ENCODE results near the gene ZNF420. TPM values are rescaled to one million over a fixed set of nuclear protein-coding genes. Genes with fewer than 3 reads are reported as not detected.

The ZNF420 gene
- total and polyA plus RNA-seq, 2 of the 8 experiments (the other 6 are each of a cell fraction or from before 2014, with no cell fraction given) = 1.7 to 8.8 TPM

DNA sequence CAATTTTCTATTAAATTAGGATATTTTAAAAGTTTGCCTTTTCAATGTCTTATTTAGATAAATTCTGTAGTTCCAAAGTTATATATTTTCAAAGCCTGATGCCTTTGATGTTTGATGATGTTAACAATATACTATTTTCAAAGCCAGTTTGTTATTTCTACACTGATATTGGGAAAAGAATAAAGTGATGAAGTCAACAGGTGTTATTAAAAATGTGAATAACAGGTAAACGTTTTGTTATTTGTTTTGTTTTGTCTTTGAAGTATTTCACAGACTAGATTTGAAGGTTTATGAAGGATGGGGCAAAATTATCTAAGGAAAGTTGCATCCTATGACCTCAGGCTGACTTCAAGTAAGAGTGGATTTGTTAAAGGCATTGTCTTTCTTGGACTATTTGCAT is 33.1 kb upstream of the ZNF420 start:
- Histone ChIP-seq H3K18ac (ENCODE audit: extremely low read depth, low read length) (no peak overlapping the region), H4K91ac (replicated peaks; ENCODE audit: insufficient read length, low read length) (no peak overlapping the region), H2BK15ac (ENCODE audit: low read length) (no peak overlapping the region), H4K5ac (ENCODE audit: insufficient read length, low read depth, low read length) (no peak overlapping the region), H3K4me3 (ENCODE audit: extremely low read depth in 1 of 4, insufficient read depth in 2 of 4, low read depth in 3 of 4, low read length in 4 of 4) (no peak overlapping the region), H2BK20ac (ENCODE audit: low read length) (no peak overlapping the region), H3K23ac (ENCODE audit: insufficient read length) (no peak overlapping the region), H3K4me1 (replicated peaks in 1 of 4; ENCODE audit: control insufficient read depth in 3 of 4, insufficient read depth in 4 of 4, low read length in 3 of 4) (no peaks in the 10 kb centered on the region), H2AFZ (ENCODE audit: low read length) (no peak overlapping the region), H2BK120ac (replicated peaks; ENCODE audit: low read depth, low read length) (no peak overlapping the region), H3K4ac (replicated peaks; ENCODE audit: insufficient read length, low read depth, low read length) (no peak overlapping the region), H2BK12ac (ENCODE audit: low read depth, low read length) (no peak overlapping the region), H3K79me2 (ENCODE audit: control insufficient read depth in 1 of 2, insufficient read depth in 2 of 2, low read length in 2 of 2) (no peaks in the 10 kb centered on the region), H3K9me3 (ENCODE audit: insufficient read depth in 2 of 2, low read depth in 1 of 2, low read length in 1 of 2) (peaks cover 31 to 38% of the 10 kb centered on the region in 2 experiments), H3K36me3 (ENCODE audit: control insufficient read depth in 2 of 4, insufficient read depth in 4 of 4, low read length in 3 of 4) (no peaks in the 10 kb centered on the region), H3K14ac (ENCODE audit: insufficient read length) (no peak overlapping the region), H3K79me1 (ENCODE audit: low read depth, low read length) (no peaks in the 10 kb centered on the region), H3K27me3 (replicated peaks in 1 of 4; ENCODE audit: control insufficient read depth in 3 of 4, extremely low read depth in 1 of 4, insufficient read depth in 3 of 4, low read length in 3 of 4) (no peaks in the 10 kb centered on the region), H3K27ac (ENCODE audit: low read depth, low read length) (no peak overlapping the region), H3K23me2 (ENCODE audit: low read depth, low read length) (no peaks in the 10 kb centered on the region), H3K9ac (replicated peaks in 1 of 4; ENCODE audit: extremely low read depth in 1 of 4, low read depth in 3 of 4, low read length in 3 of 4) (no peak overlapping the region), H4K8ac (ENCODE audit: extremely low read depth, insufficient read depth, low read length) (no peak overlapping the region), H2BK5ac (ENCODE audit: low read depth, low read length) (no peak overlapping the region), H3K4me2 (ENCODE audit: insufficient read depth in 1 of 2, low read depth in 2 of 2, low read length in 2 of 2) (no peak overlapping the region), H3K56ac (replicated peaks; ENCODE audit: insufficient read length, low read depth, low read length) (no peak overlapping the region), H2AK5ac (ENCODE audit: low read depth, low read length) (no peak overlapping the region), H4K20me1 (replicated peaks in 1 of 2; ENCODE audit: control insufficient read depth in 1 of 2, insufficient read depth in 2 of 2, low read length in 2 of 2) (no peaks in the 10 kb centered on the region)
- POLR2A ChIA-PET (ENCODE audit: partially characterized antibody) = no interaction called here
- DNase-seq (ENCODE audit: low read depth in 1 of 2, low spot score in 2 of 2) (no peak), FAIRE-seq (no peak)
- CTCF ChIA-PET (ENCODE audit: partially characterized antibody) = no interaction called here
- WGBS, 2 experiments (ENCODE audit: extremely low coverage in 1 of 2, insufficient coverage in 1 of 2, insufficient read length in 1 of 2, insufficient replicate concordance in 2 of 2, low coverage in 1 of 2, low lambda C conversion rate in 2 of 2, missing lambda C conversion rate in 1 of 2) = 25% methylated on average over 1 of the region's 1 CpG; no CpG with 5 or more reads in 1 of the 2 experiments
- TF ChIP-seq TAF7 (optimal IDR thresholded peaks at IDR 0.05; ENCODE audit: borderline replicate concordance, low read depth, low read length) = no peak
- TF ChIP-seq, protein P1, sequence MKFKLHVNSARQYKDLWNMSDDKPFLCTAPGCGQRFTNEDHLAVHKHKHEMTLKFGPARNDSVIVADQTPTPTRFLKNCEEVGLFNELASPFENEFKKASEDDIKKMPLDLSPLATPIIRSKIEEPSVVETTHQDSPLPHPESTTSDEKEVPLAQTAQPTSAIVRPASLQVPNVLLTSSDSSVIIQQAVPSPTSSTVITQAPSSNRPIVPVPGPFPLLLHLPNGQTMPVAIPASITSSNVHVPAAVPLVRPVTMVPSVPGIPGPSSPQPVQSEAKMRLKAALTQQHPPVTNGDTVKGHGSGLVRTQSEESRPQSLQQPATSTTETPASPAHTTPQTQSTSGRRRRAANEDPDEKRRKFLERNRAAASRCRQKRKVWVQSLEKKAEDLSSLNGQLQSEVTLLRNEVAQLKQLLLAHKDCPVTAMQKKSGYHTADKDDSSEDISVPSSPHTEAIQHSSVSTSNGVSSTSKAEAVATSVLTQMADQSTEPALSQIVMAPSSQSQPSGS (IDR thresholded peaks at IDR 0.05; ENCODE audit: low read length) = no peak
- TF ChIP-seq CREB1 (IDR thresholded peaks at IDR 0.05) = no peak
- TF ChIP-seq PHF8 (conservative IDR thresholded peaks at IDR 0.05; ENCODE audit: low read depth, low read length) = no peak
- no peak for TF ChIP-seq CHD2 (IDR thresholded peaks at IDR 0.05; ENCODE audit: low read length)
- TF ChIP-seq YY1 (IDR thresholded peaks at IDR 0.05; ENCODE audit: low read depth, low read length) = no peak
- TF ChIP-seq TAF1 (IDR thresholded peaks at IDR 0.05; ENCODE audit: low read depth, low read length) = no peak
- TF ChIP-seq SP2 (IDR thresholded peaks at IDR 0.05; ENCODE audit: low read length) = no peak
- no peak for TF ChIP-seq JUND (IDR thresholded peaks at IDR 0.05; ENCODE audit: low read length)
- no peak for TF ChIP-seq USF2 (IDR thresholded peaks at IDR 0.05; ENCODE audit: low read length)
- TF ChIP-seq ATF3 (IDR thresholded peaks at IDR 0.05; ENCODE audit: insufficient read depth, low read depth, low read length) = no peak
- no peak for TF ChIP-seq KDM4A (IDR thresholded peaks at IDR 0.05; ENCODE audit: low read depth, low read length, severe bottlenecking)

Measured in H1 (cell line).